ENCODE measurements around the gene ACSS2.

- TF ChIP-seq TAF1 (IDR thresholded peaks at IDR 0.05; ENCODE audit: borderline replicate concordance, low read depth, low read length) (no peak), POLR2A (IDR thresholded peaks at IDR 0.05; ENCODE audit: low read depth, low read length) (no peak), POLR2AphosphoS5 (IDR thresholded peaks at IDR 0.05; ENCODE audit: low read depth, low read length) (no peak)
Observed at GRCh38 chr20:34974246-34974645, 97.8 kb downstream of the ACSS2 start.

All from GM12892 (cell line).